A549 (cell line): ENCODE data around the gene ERVW-1. TPM values are rescaled to one million over a fixed set of nuclear protein-coding genes. Genes with fewer than 3 reads are reported as not detected.
"Not testable (repeated sequence)": the region's sequence is repeated elsewhere in the genome, so short reads cannot be mapped to it uniquely, and the experiment has no call there.

Experiments
- ATAC-seq, 2 experiments: fragments of 200-7000 bp in 1 of 2; fragments of >200 bp in 1 of 2; cut with Nextera tagmentation in 1 of 2; cut with Tn5 transposase in 1 of 2; 3 replicates each; pipeline versions ENCODE4 v1.8.0 to v1.9.1; 2018 to 2020; ENCODE audit warnings: mild to moderate bottlenecking in 1 of 2, moderate library complexity in 1 of 2
- CTCF ChIA-PET: fragments of 300-600 bp; sonication (Branson Sonifier 250); formaldehyde crosslinking; extraction: SDS; loops from one replicate; lab custom pipeline; 2021; ENCODE audit warnings: antibody characterized with exemption, inconsistent platforms; lab: Yijun Ruan, JAX
- POLR2A ChIA-PET: fragments of 350-600 bp; formaldehyde crosslinking; extraction: SDS; loops from one replicate; lab custom pipeline; 2021; ENCODE audit warnings: antibody characterized with exemption, inconsistent platforms; lab: Yijun Ruan, JAX
- DNase-seq, 2 experiments: peaks; one replicate each; pipeline versions ENCODE4 v3.0.0 to v3.0.0-alpha.2; 2011 to 2016; ENCODE audit warnings: low read depth in 1 of 2, low spot score in 1 of 2
- FAIRE-seq: peaks from 2 replicates; lab custom pipeline; 2011; peaks lifted over from hg19 to GRCh38; lab: Jason Lieb, UNC
- H3K27ac ChIP-seq, 2 experiments: fragments of >200 bp; sonication (Bioruptor Twin); formaldehyde crosslinking; 3 replicates each; pipeline ENCODE4 v1.5.1; 2016 to 2017
- H3K4me1 ChIP-seq: fragments of >200 bp; sonication (Bioruptor Twin); formaldehyde crosslinking; 3 replicates; pipeline ENCODE4 v1.6.1; 2016
- H3K4me2 ChIP-seq: fragments of >200 bp; sonication (Bioruptor Twin); formaldehyde crosslinking; 3 replicates; pipeline ENCODE4 v1.6.1; 2016
- H3K4me3 ChIP-seq: fragments of >200 bp; sonication (Bioruptor Twin); formaldehyde crosslinking; 3 replicates; pipeline ENCODE4 v1.5.1; 2016
- H3K9me3 ChIP-seq: fragments of >200 bp; sonication (Bioruptor Twin); formaldehyde crosslinking; 3 replicates; pipeline ENCODE4 v1.6.1; 2016
- ATOH8 ChIP-seq: fragments of 250-450 bp; sonication (Bioruptor Pico); IDR thresholded peaks from 2 replicates; pipeline ENCODE4 v1.5.0; 2020; ENCODE audit warnings: low read depth, mild to moderate bottlenecking, moderate library complexity
- BCL3 ChIP-seq: fragments of >200 bp; sonication (Bioruptor Twin); formaldehyde crosslinking; IDR thresholded peaks from 3 replicates; pipeline ENCODE4 v1.6.1; 2016
- CHD2 ChIP-seq: fragments of 150-350 bp; IDR thresholded peaks from 2 replicates; pipeline ENCODE4 v1.6.1; 2014; ENCODE audit warnings: low read length; ENCODE audit not compliant: partially characterized antibody
- ELK1 ChIP-seq: fragments of 150-350 bp; IDR thresholded peaks from 2 replicates; pipeline ENCODE4 v1.6.1; 2014; ENCODE audit warnings: low read depth, mild to moderate bottlenecking, low read length
- HOXA7 ChIP-seq: fragments of 250-450 bp; sonication (Bioruptor Pico); IDR thresholded peaks from 2 replicates; pipeline ENCODE4 v1.5.0; 2020; ENCODE audit warnings: mild to moderate bottlenecking, moderate library complexity
- KDM1A ChIP-seq: fragments of 200-600 bp; sonication (generic); IDR thresholded peaks from 2 replicates; pipeline ENCODE4 v1.6.1; 2016; ENCODE audit warnings: low read depth, mild to moderate bottlenecking
- MAX ChIP-seq: IDR thresholded peaks from 2 replicates; pipeline ENCODE4 v1.6.1; 2012
- RARB ChIP-seq: fragments of 250-450 bp; sonication (Bioruptor Pico); IDR thresholded peaks from 2 replicates; pipeline ENCODE4 v1.8.0; 2021; ENCODE audit warnings: mild to moderate bottlenecking, moderate library complexity
- RCOR1 ChIP-seq: fragments of 150-350 bp; IDR thresholded peaks from 2 replicates; pipeline ENCODE4 v1.6.1; 2014; ENCODE audit warnings: antibody characterized with exemption, low read length, low read depth
- REST ChIP-seq: fragments of 200-600 bp; sonication (generic); IDR thresholded peaks from 2 replicates; pipeline ENCODE4 v1.6.1; 2016; ENCODE audit warnings: antibody characterized with exemption, mild to moderate bottlenecking, moderate library complexity
- SMC3 ChIP-seq: fragments of >200 bp; sonication (Bioruptor Twin); formaldehyde crosslinking; IDR thresholded peaks from 3 replicates; pipeline ENCODE4 v1.6.1; 2018; ENCODE audit warnings: inconsistent platforms
- SREBF2 ChIP-seq: fragments of 450-650 bp; IDR thresholded peaks from 2 replicates; pipeline ENCODE4 v1.6.1; 2014; ENCODE audit warnings: mild to moderate bottlenecking, moderate library complexity
- TFCP2L1 ChIP-seq: fragments of 250-450 bp; sonication (Bioruptor Pico); IDR thresholded peaks from 2 replicates; pipeline ENCODE4 v1.5.0; 2021; ENCODE audit warnings: mild to moderate bottlenecking
- ZFP36 ChIP-seq: fragments of 450-650 bp; IDR thresholded peaks from 2 replicates; pipeline ENCODE4 v1.6.1; 2014; ENCODE audit warnings: borderline replicate concordance; ENCODE audit not compliant: partially characterized antibody
- ZSCAN20 ChIP-seq: fragments of 250-450 bp; sonication (Bioruptor Pico); IDR thresholded peaks from 2 replicates; pipeline ENCODE4 v1.8.0; 2022; ENCODE audit warnings: mild to moderate bottlenecking, moderate library complexity
- WGBS: methylation state at CpG from one replicate; pipeline ENCODE4 v1.1.6; 2017; ENCODE audit errors: missing lambda C conversion rate; 5-methylcytosine and 5-hydroxymethylcytosine counted together
- polyA minus RNA-seq: library from RNA; depleted of rRNA, polyadenylated mRNA; stranded (reverse); fragments of >200 nt; gene quantifications from 2 replicates; pipeline ENCODE4 v1.2.3, GENCODE V29; 2011; rRNA and poly(A)+ RNA removed
- polyA plus RNA-seq, 4 experiments: library from polyadenylated mRNA; depleted of rRNA in 3 of 4; stranded (reverse); fragments of >200 nt; fragmentation: RNase III in 1 of 4; extraction: RNeasy Plus Mini Kit Qiagen cat#74134 plus additional on column Dnase treatment in 1 of 4; gene quantifications; 2 replicates in 3 of 4; 3 replicates in 1 of 4; pipeline ENCODE4 v1.2.3, GENCODE V29; 2011 to 2017

Gene ERVW-1
- polyA plus RNA-seq (2011; rRNA removed) (not detected in 2 replicates), polyA plus RNA-seq (2017; fragmentation: RNase III; extraction: RNeasy Plus Mini Kit Qiagen cat#74134 plus additional on column Dnase treatment) (not detected in 3 replicates), polyA minus RNA-seq (not detected in 2 replicates)
- polyA plus RNA-seq (2012; cell fraction: cytosol; rRNA removed) = not detected in 2 replicates
- polyA plus RNA-seq (2012; cell fraction: nucleus; rRNA removed) = not detected in 2 replicates

- H3K4me2 ChIP-seq, DNase-seq, H3K27ac ChIP-seq, H3K4me1 ChIP-seq, H3K4me3 ChIP-seq, H3K9me3 ChIP-seq, ATAC-seq, POLR2A ChIA-PET, FAIRE-seq: not testable (repeated sequence)
- CTCF ChIA-PET = interaction anchor here (1.3 kb wide), 1 partner anchor 15 kb away, joined by 3 read pairs; no protein-coding TSS in a partner anchor
- WGBS = 92% methylated on average over 8 of the region's 11 CpGs
Measured at GRCh38 chr7:92477681-92478080, at the start of gene ERVW-1. TSS of gene ERVW-1 (minus strand) at chr7:92477946. CDS start at chr7:92470381, 7,565 bp downstream.

- CTCF ChIA-PET = no interaction called here
- no peak for TF ChIP-seq MAX
- no peak for TF ChIP-seq SREBF2
- peaks cover 9% of the 10 kb centered on the region; the same call in 1 of the 3 replicates for H3K4me1 ChIP-seq
- H3K9me3 ChIP-seq = no peaks in the 10 kb centered on the region
- no peak for DNase-seq
- no peak overlapping the region for H3K4me2 ChIP-seq
- POLR2A ChIA-PET = no interaction called here
- FAIRE-seq = no peak
- no peak overlapping the region for H3K27ac ChIP-seq
- 72% methylated on average over 2 of the region's 2 CpGs for WGBS
- no peak for ATAC-seq
- no peak overlapping the region for H3K4me3 ChIP-seq
Measured at GRCh38 chr7:92523110-92523509, 45.4 kb upstream of the ERVW-1 start.

GRCh38 chr7:92520024-92520423 is 42.3 kb upstream of the ERVW-1 start:
- Histone ChIP-seq H3K4me3 (no peak overlapping the region), H3K4me2 (no peak overlapping the region), H3K4me1 (no peaks in the 10 kb centered on the region), H3K27ac (no peak overlapping the region), H3K9me3 (no peaks in the 10 kb centered on the region)
- no peak for FAIRE-seq
- DNase-seq = no peak
- ATAC-seq = no peak
- 69% methylated on average over 1 of the region's 1 CpG for WGBS
- POLR2A ChIA-PET = no interaction called here
- CTCF ChIA-PET = interaction anchor here (0.9 kb wide), 1 partner anchor 9 kb away, joined by 3 read pairs; the partner anchor contains the start of gene RBM48
- no peak for TF ChIP-seq KDM1A
- TF ChIP-seq SMC3 = no peak
- no peak for TF ChIP-seq RARB (CRISPR knock-in tag)
- no peak for TF ChIP-seq MAX
- TF ChIP-seq TFCP2L1 = no peak
- TF ChIP-seq ELK1 = no peak
- no peak for TF ChIP-seq BCL3

- no peak overlapping the region for H3K4me3 ChIP-seq
- no peaks in the 10 kb centered on the region for H3K4me1 ChIP-seq
- no peaks in the 10 kb centered on the region for H3K9me3 ChIP-seq
- 81% methylated on average over 3 of the region's 3 CpGs for WGBS
- DNase-seq = no peak
- POLR2A ChIA-PET = interaction anchor here (1.4 kb wide), 1 partner anchor 11 kb away, joined by 12 read pairs; the partner anchor contains the start of genes PEX1 and RBM48
- no peak overlapping the region for H3K27ac ChIP-seq
- no peak for FAIRE-seq
- H3K4me2 ChIP-seq = no peak overlapping the region
- no peak for ATAC-seq
- CTCF ChIA-PET = no interaction called here
- TF ChIP-seq ZSCAN20 (CRISPR knock-in tag) (no peak), ATOH8 (CRISPR knock-in tag) (no peak), ZFP36 (no peak), RCOR1 (no peak), CHD2 (no peak), REST (no peak), HOXA7 (CRISPR knock-in tag) (no peak)
- TF ChIP-seq, all 56 proteins: peak for 0
Measured at GRCh38 chr7:92517631-92518030, 39.9 kb upstream of the ERVW-1 start.
